ENCODE measurements around the gene GPR63. TPM values are rescaled to one million over a fixed set of nuclear protein-coding genes. Genes with fewer than 3 reads are reported as not detected.

The GPR63 gene
- total RNA-seq, 6 experiments from 2014 or later: 1.4 to 2.5 (median 2.1) TPM

GRCh38 chr6:96762599-96762998 is 74.7 kb downstream of the GPR63 start:
- no peak overlapping the region for H3K27ac Mint-ChIP-seq
- H3K27me3 Mint-ChIP-seq (ENCODE audit: insufficient read depth): no peaks in the 10 kb centered on the region

GRCh38 chr6:96761794-96762193 is 75.5 kb downstream of the GPR63 start:
- H3K4me3 Mint-ChIP-seq: no peak overlapping the region
- no peak for TF ChIP-seq CTCF (IDR thresholded peaks at IDR 0.05)
- no peaks in the 10 kb centered on the region for H3K27me3 Mint-ChIP-seq (ENCODE audit: insufficient read depth)
- no peaks in the 10 kb centered on the region for H3K9me3 Mint-ChIP-seq
- no peak for DNase-seq
- no peaks in the 10 kb centered on the region for H3K4me1 Mint-ChIP-seq (ENCODE audit: low read depth)
- no peaks in the 10 kb centered on the region for H3K36me3 Mint-ChIP-seq (ENCODE audit: low read depth)
- H3K27ac Mint-ChIP-seq: no peak overlapping the region

More at GRCh38 chr6:96762599-96762998, 74.7 kb downstream of the GPR63 start:
- TF ChIP-seq CTCF (IDR thresholded peaks at IDR 0.05): no peak
- H3K36me3 Mint-ChIP-seq (ENCODE audit: low read depth): no peaks in the 10 kb centered on the region
- no peaks in the 10 kb centered on the region for H3K9me3 Mint-ChIP-seq
- no peak for DNase-seq
- no peaks in the 10 kb centered on the region for H3K4me1 Mint-ChIP-seq (ENCODE audit: low read depth)
- H3K4me3 Mint-ChIP-seq: no peak overlapping the region

GRCh38 chr6:96760153-96760687 is 77.1 kb downstream of the GPR63 start:
- no peak for TF ChIP-seq CTCF (IDR thresholded peaks at IDR 0.05)
- no peaks in the 10 kb centered on the region for H3K36me3 Mint-ChIP-seq (ENCODE audit: low read depth)

DNA sequence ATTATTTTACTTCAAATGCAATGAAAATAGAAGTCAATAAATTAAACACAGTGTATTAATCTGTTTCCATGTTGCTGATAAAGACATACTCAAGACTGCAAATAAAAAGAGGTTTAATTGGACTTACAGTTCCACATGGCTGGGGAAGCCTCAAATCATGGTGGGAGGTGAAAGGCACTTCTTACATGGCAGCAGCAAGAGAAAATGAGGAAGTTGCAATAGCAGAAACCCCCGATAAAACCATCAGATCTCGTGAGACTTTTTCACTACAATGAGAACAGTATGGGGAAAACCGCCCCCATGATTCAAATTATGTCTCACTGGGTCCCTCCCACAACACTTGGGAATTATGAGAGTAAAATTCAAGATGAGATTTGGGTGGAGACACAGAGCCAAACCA is 82.2 kb downstream of the GPR63 start:
- Mint-ChIP-seq H3K27ac (no peak overlapping the region), H3K27me3 (ENCODE audit: insufficient read depth) (peaks cover 3% of the 10 kb centered on the region; the same call in 1 of the 2 replicates), H3K4me1 (ENCODE audit: low read depth) (no peaks in the 10 kb centered on the region), H3K4me3 (no peak overlapping the region), H3K36me3 (ENCODE audit: low read depth) (no peaks in the 10 kb centered on the region), H3K9me3 (no peaks in the 10 kb centered on the region)
- no peak for DNase-seq
- no peak for TF ChIP-seq CTCF (IDR thresholded peaks at IDR 0.05)

More at GRCh38 chr6:96760153-96760687, 77.1 kb downstream of the GPR63 start:
- Mint-ChIP-seq H3K27ac (no peak overlapping the region), H3K9me3 (no peaks in the 10 kb centered on the region), H3K27me3 (ENCODE audit: insufficient read depth) (no peaks in the 10 kb centered on the region), H3K4me1 (ENCODE audit: low read depth) (no peaks in the 10 kb centered on the region), H3K4me3 (no peak overlapping the region)
- DNase-seq: no peak

- Mint-ChIP-seq H3K4me1 (ENCODE audit: low read depth) (no peaks in the 10 kb centered on the region), H3K36me3 (ENCODE audit: low read depth) (no peaks in the 10 kb centered on the region), H3K27me3 (ENCODE audit: insufficient read depth) (peaks cover 3% of the 10 kb centered on the region), H3K9me3 (no peaks in the 10 kb centered on the region), H3K4me3 (no peak overlapping the region), H3K27ac (no peak overlapping the region)
- DNase-seq: no peak
- no peak for TF ChIP-seq CTCF (IDR thresholded peaks at IDR 0.05)
These were observed 87.4 kb downstream of the GPR63 start for GRCh38 chr6:96749891-96750290.

Other genes with a start within 250 kb of the GPR63 start
- 10 to 100 TPM; 30.2 to 41.5 (median 34.6) TPM for gene NDUFAF4, start 60.4 kb upstream of the GPR63 start, total RNA-seq (2021; fragmentation: NEBNext Ultra II Directional; extraction: Animal tissue kit (Norgen Biotek cat#: 25700))
- not detected for gene KLHL32, start 87.3 kb upstream of the GPR63 start, total RNA-seq (2021; fragmentation: NEBNext Ultra II Directional; extraction: Animal tissue kit (Norgen Biotek cat#: 25700))

All from HFFc6 (cell line).